Right atrium auricular region (tissue), 2 donors: ENCODE results near the gene SMYD5. TPM values are rescaled to one million over a fixed set of nuclear protein-coding genes. Genes with fewer than 3 reads are reported as not detected.
"Not testable (repeated sequence)": the region's sequence is repeated elsewhere in the genome, so short reads cannot be mapped to it uniquely, and the experiment has no call there.

ENCODE experiments used
- DNase-seq: peaks from one replicate; pipeline ENCODE4 v3.0.0-alpha.2; 2019; ENCODE audit warnings: low spot score
- H3K27ac ChIP-seq, 2 donors: fragments of 200-600 bp; sonication (generic); 1 replicate in 1 of 2; 2 replicates in 1 of 2; pipeline ENCODE4 v1.5.1; 2016 to 2019
- H3K27me3 ChIP-seq, 2 donors: fragments of 200-600 bp; sonication (generic); one replicate each; pipeline versions ENCODE4 v1.5.1 to v1.6.0; 2017 to 2019
- H3K36me3 ChIP-seq: fragments of 200-600 bp; sonication (generic); one replicate; pipeline ENCODE4 v1.5.1; 2016
- H3K4me1 ChIP-seq, 2 donors: fragments of 200-600 bp; sonication (generic); one replicate each; pipeline versions ENCODE4 v1.5.1 to v1.6.0; 2017 to 2019
- H3K4me3 ChIP-seq, 2 donors: fragments of 200-600 bp; sonication (generic); 1 replicate in 1 of 2; 2 replicates in 1 of 2; pipeline ENCODE4 v1.5.1; 2017 to 2019; ENCODE audit warnings: mild to moderate bottlenecking in 1 of 2, moderate library complexity in 1 of 2
- H3K9me3 ChIP-seq, 2 donors: fragments of 200-600 bp; sonication (generic); one replicate each; pipeline ENCODE4 v1.5.1; 2019
- total RNA-seq, 2 donors: library from RNA; depleted of rRNA; stranded (reverse); fragments of >200 nt; gene quantifications; one replicate each; pipeline ENCODE4 v1.1.0, GENCODE V29; 2016
- TF ChIP-seq, protein P1 (sequence below), 2 donors: fragments of 200-600 bp; sonication (generic); IDR thresholded peaks; one replicate each; pipeline ENCODE4 v1.5.1; 2019; ENCODE audit warnings: antibody characterized with exemption in 2 of 2

Gene SMYD5
- total RNA-seq, 2 donors from 2014 or later: 11.4 to 12.5 TPM

DNA sequence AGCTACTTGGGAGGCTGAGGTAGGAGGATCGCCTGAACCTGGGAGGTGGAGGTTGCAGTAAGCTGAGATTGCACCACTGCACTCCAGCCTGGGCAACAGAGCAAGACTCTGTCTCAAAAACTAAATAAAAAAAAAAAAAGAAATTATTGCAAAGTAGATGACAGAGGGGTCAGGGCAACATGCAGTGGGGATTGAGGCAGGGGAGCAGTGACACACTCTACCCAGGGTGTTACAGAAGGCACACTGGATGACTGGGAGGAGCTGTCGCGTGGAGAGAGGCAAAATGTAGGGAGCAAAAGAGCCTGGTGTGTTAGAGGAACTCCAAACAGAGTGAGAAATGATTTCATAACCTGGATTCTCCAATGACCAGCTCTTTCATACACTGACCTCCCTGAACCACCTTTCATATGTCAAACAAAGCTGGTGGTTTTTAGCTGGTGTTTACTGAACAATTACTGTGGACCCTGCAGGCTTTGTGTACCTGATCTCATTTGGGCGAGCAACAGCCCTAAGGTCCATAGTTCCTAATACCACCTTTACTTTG lies 48.1 kb downstream of the SMYD5 start:
- H3K27me3 ChIP-seq: no peaks in the 10 kb centered on the region
- H3K36me3 ChIP-seq: no peaks in the 10 kb centered on the region
- H3K27ac ChIP-seq: no peak overlapping the region
- TF ChIP-seq, protein P1, sequence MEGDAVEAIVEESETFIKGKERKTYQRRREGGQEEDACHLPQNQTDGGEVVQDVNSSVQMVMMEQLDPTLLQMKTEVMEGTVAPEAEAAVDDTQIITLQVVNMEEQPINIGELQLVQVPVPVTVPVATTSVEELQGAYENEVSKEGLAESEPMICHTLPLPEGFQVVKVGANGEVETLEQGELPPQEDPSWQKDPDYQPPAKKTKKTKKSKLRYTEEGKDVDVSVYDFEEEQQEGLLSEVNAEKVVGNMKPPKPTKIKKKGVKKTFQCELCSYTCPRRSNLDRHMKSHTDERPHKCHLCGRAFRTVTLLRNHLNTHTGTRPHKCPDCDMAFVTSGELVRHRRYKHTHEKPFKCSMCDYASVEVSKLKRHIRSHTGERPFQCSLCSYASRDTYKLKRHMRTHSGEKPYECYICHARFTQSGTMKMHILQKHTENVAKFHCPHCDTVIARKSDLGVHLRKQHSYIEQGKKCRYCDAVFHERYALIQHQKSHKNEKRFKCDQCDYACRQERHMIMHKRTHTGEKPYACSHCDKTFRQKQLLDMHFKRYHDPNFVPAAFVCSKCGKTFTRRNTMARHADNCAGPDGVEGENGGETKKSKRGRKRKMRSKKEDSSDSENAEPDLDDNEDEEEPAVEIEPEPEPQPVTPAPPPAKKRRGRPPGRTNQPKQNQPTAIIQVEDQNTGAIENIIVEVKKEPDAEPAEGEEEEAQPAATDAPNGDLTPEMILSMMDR (IDR thresholded peaks at IDR 0.05): no peak
- no peak overlapping the region for H3K4me3 ChIP-seq
- H3K9me3 ChIP-seq: no peaks in the 10 kb centered on the region
- no peak for DNase-seq
- no peaks in the 10 kb centered on the region for H3K4me1 ChIP-seq

DNA sequence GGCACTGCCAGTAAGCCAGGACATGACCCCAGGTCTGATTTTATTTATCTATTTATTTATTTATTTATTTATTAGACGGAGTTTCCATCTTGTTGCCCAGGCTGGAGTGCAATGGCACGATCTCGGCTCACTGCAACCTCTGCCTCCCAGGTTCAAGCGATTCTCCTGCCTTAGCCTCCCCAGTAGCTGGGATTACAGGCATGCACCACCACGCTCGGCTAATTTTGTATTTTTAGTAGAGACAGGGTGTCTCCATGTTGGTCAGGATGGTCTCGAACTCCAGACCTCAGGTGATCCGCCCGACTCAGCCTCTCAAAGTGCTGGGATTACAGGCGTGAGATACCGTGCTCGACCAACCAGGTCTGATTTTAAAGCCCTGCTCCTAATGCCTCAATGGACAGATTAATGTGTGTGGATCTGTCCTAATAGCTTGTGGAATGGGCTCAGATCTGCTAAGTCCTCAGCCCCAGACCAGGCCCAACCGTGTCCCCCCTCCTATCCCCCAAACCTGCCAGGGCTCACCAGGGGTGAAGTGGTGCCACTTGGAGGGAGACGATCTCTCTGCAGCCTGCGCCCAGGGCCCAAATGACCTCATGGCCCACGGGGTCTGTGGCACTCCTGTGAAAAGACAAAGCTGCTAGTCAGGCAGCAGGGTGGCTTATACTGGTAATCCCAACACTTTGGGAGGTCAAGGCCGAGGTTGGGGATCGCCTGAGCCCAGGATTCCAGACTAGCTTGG lies 48.8 kb downstream of the SMYD5 start:
- not testable (repeated sequence) for H3K9me3 ChIP-seq, H3K36me3 ChIP-seq, DNase-seq, H3K27me3 ChIP-seq, H3K4me3 ChIP-seq, H3K27ac ChIP-seq, H3K4me1 ChIP-seq

DNA sequence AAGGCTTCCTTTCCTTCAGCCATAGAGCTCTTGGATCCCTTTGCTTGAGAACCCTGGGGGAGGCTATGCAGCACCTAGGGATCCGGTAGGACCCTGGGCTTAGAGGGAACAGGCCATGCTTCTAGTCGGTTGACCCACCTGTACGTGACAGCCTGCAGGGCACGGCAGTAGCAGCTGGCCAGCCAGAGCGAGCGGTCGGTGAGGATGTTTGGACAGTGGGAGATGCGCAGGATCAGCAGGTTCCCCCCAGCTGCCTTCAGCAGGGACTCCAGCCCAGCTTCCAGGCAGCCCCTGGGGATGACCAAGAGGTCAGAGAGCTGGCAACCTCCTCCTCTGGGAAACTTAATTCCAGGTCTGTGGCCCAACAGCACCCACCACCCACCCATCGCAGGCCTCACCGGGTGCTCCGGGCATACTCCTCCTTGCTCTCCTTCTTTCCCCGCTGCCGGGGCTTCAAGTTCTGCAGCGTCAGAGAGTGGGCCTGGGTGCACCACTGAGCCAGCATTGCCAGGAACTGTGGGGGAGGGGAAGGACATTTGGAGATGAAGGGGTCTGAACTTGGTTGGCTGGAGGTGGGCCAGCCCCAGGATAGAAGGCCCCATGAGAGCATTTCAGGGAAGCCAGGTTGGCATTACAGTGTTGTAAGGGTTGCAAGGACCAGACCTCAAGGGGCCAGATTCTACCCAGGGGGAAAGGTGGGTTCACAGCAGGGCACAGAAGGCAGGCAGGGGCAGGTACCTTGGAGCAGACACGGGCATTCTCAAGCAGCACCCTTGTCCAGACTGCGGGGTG lies 49.7 kb downstream of the SMYD5 start:
- TF ChIP-seq, protein P1 (IDR thresholded peaks at IDR 0.05): no peak
- Histone ChIP-seq H3K9me3 (no peaks in the 10 kb centered on the region), H3K4me1 (peaks cover 0 to 3% of the 10 kb centered on the region in 2 donors), H3K27ac (no peak overlapping the region), H3K36me3 (no peaks in the 10 kb centered on the region), H3K4me3 (no peak overlapping the region), H3K27me3 (no peaks in the 10 kb centered on the region)
- DNase-seq: no peak

DNA sequence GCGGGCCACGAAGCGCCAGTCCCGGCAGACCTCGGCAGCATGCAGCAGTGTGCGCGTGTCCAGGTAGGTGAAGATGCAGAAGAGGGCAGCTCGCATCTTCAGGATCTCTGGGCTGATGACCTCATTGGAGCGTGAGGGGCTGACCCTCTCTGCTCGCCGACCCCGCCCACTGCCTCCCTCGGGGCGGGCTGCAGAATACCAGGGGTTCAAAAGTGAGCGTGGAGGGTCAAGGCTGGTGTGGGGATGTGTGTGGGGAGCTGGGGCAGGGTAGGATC lies 50.2 kb downstream of the SMYD5 start:
- no peaks in the 10 kb centered on the region for H3K36me3 ChIP-seq
- peaks cover 0 to 7% of the 10 kb centered on the region in 2 donors for H3K4me1 ChIP-seq
- no peak for DNase-seq
- no peak overlapping the region for H3K4me3 ChIP-seq
- TF ChIP-seq, protein P1 (IDR thresholded peaks at IDR 0.05): no peak
- H3K27ac ChIP-seq: no peak overlapping the region
- H3K27me3 ChIP-seq: no peaks in the 10 kb centered on the region
- no peaks in the 10 kb centered on the region for H3K9me3 ChIP-seq

DNA sequence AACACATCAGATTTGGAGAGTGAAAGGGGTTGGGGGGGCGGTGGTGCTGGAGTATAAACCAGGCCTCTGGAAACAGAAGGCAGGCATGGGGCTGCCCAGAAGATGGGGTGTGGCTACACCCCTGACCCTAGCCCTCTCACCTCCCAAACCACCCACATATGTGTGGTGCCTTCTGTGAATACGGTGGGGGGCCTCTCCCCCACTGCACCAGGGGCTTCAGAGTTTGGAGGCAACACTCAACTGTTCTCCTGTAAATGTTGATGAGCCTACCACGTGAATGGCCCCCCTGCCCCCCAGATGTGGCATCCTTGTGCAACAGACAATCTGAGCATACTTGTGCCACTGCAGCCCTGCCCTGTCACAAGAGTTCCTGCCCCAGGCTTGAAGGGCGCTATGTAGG lies 50.7 kb downstream of the SMYD5 start:
- Histone ChIP-seq H3K4me3 (no peak overlapping the region), H3K27me3 (peaks cover 0 to under 1% of the 10 kb centered on the region in 2 donors), H3K36me3 (no peaks in the 10 kb centered on the region), H3K27ac (no peak overlapping the region), H3K9me3 (no peaks in the 10 kb centered on the region), H3K4me1 (peaks cover 0 to 7% of the 10 kb centered on the region in 2 donors)
- TF ChIP-seq, protein P1 (IDR thresholded peaks at IDR 0.05): no peak
- DNase-seq: no peak

DNA sequence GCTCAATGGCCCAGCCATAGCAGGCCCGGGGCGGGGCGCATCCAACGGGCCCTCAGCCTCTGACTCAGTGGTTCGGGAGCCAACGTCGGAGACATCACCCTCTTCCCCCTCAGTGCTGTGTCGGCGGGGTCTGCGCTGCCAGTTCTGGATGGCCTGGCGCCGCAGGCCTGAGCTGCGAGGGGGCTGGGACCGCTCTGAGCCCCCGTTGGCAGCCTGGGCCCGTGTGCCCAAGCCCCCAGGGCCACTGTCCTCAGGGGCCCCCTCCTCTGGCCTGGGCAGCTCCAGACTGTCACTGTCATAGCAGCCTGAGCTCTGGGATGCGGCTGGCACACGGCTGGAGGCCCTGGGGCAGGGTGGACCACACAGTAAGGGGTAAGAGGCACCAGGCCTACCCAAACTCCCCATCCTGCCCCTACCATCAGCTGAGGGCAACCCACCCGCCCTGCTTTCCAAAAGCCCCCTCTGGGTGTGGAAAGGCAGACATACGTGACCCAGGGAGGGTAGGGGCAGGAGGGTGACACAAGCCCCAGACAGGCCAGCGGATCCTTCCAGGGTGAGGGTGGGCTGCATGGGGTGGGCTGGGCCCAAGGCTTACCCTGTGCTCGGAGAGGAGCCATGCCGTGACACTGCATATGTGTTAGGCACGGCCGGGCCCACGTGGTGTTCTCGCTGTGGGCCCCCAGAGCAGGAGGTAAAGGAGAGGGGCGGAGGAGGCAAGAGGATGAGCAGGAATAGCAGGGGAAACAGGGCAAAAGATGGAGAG lies 51.4 kb downstream of the SMYD5 start:
- Histone ChIP-seq H3K4me3 (no peak overlapping the region), H3K4me1 (peaks cover 0 to 7% of the 10 kb centered on the region in 2 donors), H3K27me3 (peaks cover 0 to 2% of the 10 kb centered on the region in 2 donors), H3K27ac (no peak overlapping the region), H3K36me3 (no peaks in the 10 kb centered on the region), H3K9me3 (no peaks in the 10 kb centered on the region)
- no peak for DNase-seq
- TF ChIP-seq, protein P1 (IDR thresholded peaks at IDR 0.05): no peak
